ENCODE measurements around the gene XIRP1. TPM values are rescaled to one million over a fixed set of nuclear protein-coding genes. Genes with fewer than 3 reads are reported as not detected.

The XIRP1 gene
- total RNA-seq, 3 donors from 2014 or later = 0.44 TPM; not detected in 2

- Histone ChIP-seq H3K9me3 (no peaks in the 10 kb centered on the region), H3K27me3 (no peaks in the 10 kb centered on the region), H3K4me3 (no peak overlapping the region), H3K4me1 (no peaks in the 10 kb centered on the region), H3K36me3 (no peaks in the 10 kb centered on the region), H3K27ac (no peak overlapping the region)
- intact Hi-C loops (cut with DNase I; ENCODE audit: low total_unique reads) = no loop called here
- no peak for TF ChIP-seq POLR2A (IDR thresholded peaks at IDR 0.05)
- TF ChIP-seq POLR2AphosphoS5 (IDR thresholded peaks at IDR 0.05) = no peak
- TF ChIP-seq CTCF (IDR thresholded peaks at IDR 0.05) = no peak
- no peak for DNase-seq (ENCODE audit: low spot score in 2 of 2)
Measured at GRCh38 chr3:39222462-39222861, 30.1 kb upstream of the XIRP1 start.

- intact Hi-C loops (cut with DNase I; ENCODE audit: low total_unique reads) = no loop called here
- no peak overlapping the region for H3K27ac ChIP-seq
- TF ChIP-seq POLR2AphosphoS5 (IDR thresholded peaks at IDR 0.05) (no peak), POLR2A (IDR thresholded peaks at IDR 0.05) (no peak), CTCF (IDR thresholded peaks at IDR 0.05) (no peak)
- H3K27me3 ChIP-seq = no peaks in the 10 kb centered on the region
- no peak overlapping the region for H3K4me3 ChIP-seq
- no peak for DNase-seq (ENCODE audit: low spot score in 2 of 2)
- H3K9me3 ChIP-seq = no peaks in the 10 kb centered on the region
- no peaks in the 10 kb centered on the region for H3K4me1 ChIP-seq
- H3K36me3 ChIP-seq = no peaks in the 10 kb centered on the region
Measured at GRCh38 chr3:39221141-39221530, 28.7 kb upstream of the XIRP1 start.

- H3K9me3 ChIP-seq = no peaks in the 10 kb centered on the region
- no peak for TF ChIP-seq CTCF (IDR thresholded peaks at IDR 0.05)
- no peak for TF ChIP-seq POLR2AphosphoS5 (IDR thresholded peaks at IDR 0.05)
- TF ChIP-seq POLR2A (IDR thresholded peaks at IDR 0.05) = no peak
- no peaks in the 10 kb centered on the region for H3K27me3 ChIP-seq
- H3K27ac ChIP-seq = no peak overlapping the region
- no peak for DNase-seq (ENCODE audit: low spot score in 2 of 2)
- intact Hi-C loops (cut with DNase I; ENCODE audit: low total_unique reads) = no loop called here
- no peak overlapping the region for H3K4me3 ChIP-seq
- H3K4me1 ChIP-seq = no peaks in the 10 kb centered on the region
- H3K36me3 ChIP-seq = no peaks in the 10 kb centered on the region
Measured at GRCh38 chr3:39220407-39221140, 28.2 kb upstream of the XIRP1 start.

- Histone ChIP-seq H3K9me3 (no peaks in the 10 kb centered on the region), H3K27me3 (no peaks in the 10 kb centered on the region), H3K27ac (no peak overlapping the region), H3K4me1 (no peaks in the 10 kb centered on the region), H3K36me3 (no peaks in the 10 kb centered on the region), H3K4me3 (no peak overlapping the region)
- intact Hi-C loops (cut with DNase I; ENCODE audit: low total_unique reads) = no loop called here
- no peak for DNase-seq (ENCODE audit: low spot score in 2 of 2)
- no peak for TF ChIP-seq CTCF (IDR thresholded peaks at IDR 0.05)
- no peak for TF ChIP-seq POLR2AphosphoS5 (IDR thresholded peaks at IDR 0.05)
- TF ChIP-seq POLR2A (IDR thresholded peaks at IDR 0.05) = no peak
Measured at GRCh38 chr3:39219702-39220101, 27.3 kb upstream of the XIRP1 start.

GRCh38 chr3:39216176-39216790 is 23.9 kb upstream of the XIRP1 start:
- H3K27ac ChIP-seq = no peak overlapping the region
- no peaks in the 10 kb centered on the region for H3K9me3 ChIP-seq
- H3K27me3 ChIP-seq = no peaks in the 10 kb centered on the region
- no peaks in the 10 kb centered on the region for H3K4me1 ChIP-seq
- TF ChIP-seq POLR2A (IDR thresholded peaks at IDR 0.05) = no peak
- no peak for TF ChIP-seq POLR2AphosphoS5 (IDR thresholded peaks at IDR 0.05)
- no peak for TF ChIP-seq CTCF (IDR thresholded peaks at IDR 0.05)
- no peaks in the 10 kb centered on the region for H3K36me3 ChIP-seq
- no peak overlapping the region for H3K4me3 ChIP-seq
- no peak for DNase-seq (ENCODE audit: low spot score in 2 of 2)
- intact Hi-C loops (cut with DNase I; ENCODE audit: low total_unique reads) = no loop called here
